ENCODE measurements around the gene RTRAF.

Gene RTRAF

GRCh38 chr14:51989293-51990234 is at the start of gene RTRAF:
Gene RTRAF (plus strand): TSS chr14:51989546. CDS start chr14:51989640, 94 bp downstream.
- Mint-ChIP-seq H3K4me3 (peak within 1 kb of the TSS; percentile 78), H3K9me3 (no peaks in the 10 kb centered on the region), H3K4me1 (peaks cover 22% of the 10 kb centered on the region), H3K36me3 (peaks cover 50% of the 10 kb centered on the region), H3K27ac (peak within 1 kb of the TSS; percentile 86)
- ATAC-seq (peak; percentile 98), DNase-seq (ENCODE audit: low spot score in 2 of 2) (peak; percentile 82 to 91)

GRCh38 chr14:51939755-51940301 is 49.5 kb upstream of the RTRAF start:
- peak overlapping the region; percentile 71 for H3K27ac Mint-ChIP-seq
- DNase-seq (ENCODE audit: low spot score in 2 of 2), result no peak
- H3K4me3 Mint-ChIP-seq, result peak overlapping the region; percentile 12
- H3K4me1 Mint-ChIP-seq, result peaks cover 55% of the 10 kb centered on the region
- peaks cover 28% of the 10 kb centered on the region for H3K36me3 Mint-ChIP-seq
- ATAC-seq, result peak; percentile 55
- no peaks in the 10 kb centered on the region for H3K9me3 Mint-ChIP-seq

DNA sequence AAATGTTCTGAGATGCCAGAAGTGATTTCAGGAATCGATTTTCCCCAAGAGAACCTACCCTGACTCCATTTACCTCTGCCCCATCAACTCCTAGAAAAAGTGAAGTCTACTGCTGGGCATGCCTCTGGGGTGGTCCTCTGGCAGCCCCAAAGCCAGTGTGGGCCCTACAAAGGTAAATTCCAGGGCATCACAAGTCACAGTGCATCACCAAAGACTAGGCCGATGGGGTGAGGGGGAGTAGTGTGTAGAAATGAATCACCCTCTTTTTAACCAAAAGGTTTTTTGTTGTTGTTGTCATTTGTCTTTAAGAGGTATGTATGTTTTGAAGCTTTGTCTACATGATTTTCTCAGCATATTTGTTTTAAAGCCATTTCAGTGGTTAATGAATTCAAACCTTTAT is 46.4 kb upstream of the RTRAF start:
- Mint-ChIP-seq H3K36me3 (peaks cover 46% of the 10 kb centered on the region), H3K4me3 (peak overlapping the region; percentile 7), H3K4me1 (peaks cover 69% of the 10 kb centered on the region), H3K27ac (peak overlapping the region; percentile 61), H3K9me3 (no peaks in the 10 kb centered on the region)
- DNase-seq (ENCODE audit: low spot score in 2 of 2) (no peak), ATAC-seq (peak; percentile 92)

DNA sequence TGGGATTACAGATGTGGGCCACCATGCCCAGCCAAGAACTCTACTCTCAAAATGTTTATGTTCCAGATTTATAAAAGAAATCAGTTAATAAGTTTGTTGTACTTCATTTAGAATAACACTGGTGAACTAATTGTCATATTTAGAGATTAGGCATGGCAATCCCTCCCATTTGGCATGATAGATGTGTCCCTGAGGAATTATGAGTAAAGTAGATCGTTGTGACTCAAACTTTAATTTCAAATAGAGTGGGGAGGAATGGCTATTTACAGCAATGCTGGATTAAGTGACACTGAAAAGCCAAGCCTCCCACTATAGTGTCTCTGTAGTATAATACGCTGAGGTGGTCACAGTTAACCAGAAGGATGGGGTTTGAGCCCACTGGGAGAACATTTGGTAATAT is 39.3 kb upstream of the RTRAF start:
- H3K27ac Mint-ChIP-seq, result peak overlapping the region; percentile 38
- H3K4me1 Mint-ChIP-seq, result peaks cover 57% of the 10 kb centered on the region
- H3K36me3 Mint-ChIP-seq, result peaks cover 75% of the 10 kb centered on the region

GRCh38 chr14:51951656-51952055 is 37.7 kb upstream of the RTRAF start:
- ATAC-seq (no peak), DNase-seq (ENCODE audit: low spot score in 2 of 2) (no peak)
- Mint-ChIP-seq H3K36me3 (peaks cover 71% of the 10 kb centered on the region), H3K27ac (peak overlapping the region; percentile 20), H3K9me3 (no peaks in the 10 kb centered on the region), H3K4me1 (peaks cover 44% of the 10 kb centered on the region), H3K4me3 (no peak overlapping the region)

More for the DNA sequence above, 39.3 kb upstream of the RTRAF start:
- ATAC-seq, result no peak
- no peak overlapping the region for H3K4me3 Mint-ChIP-seq
- H3K9me3 Mint-ChIP-seq, result no peaks in the 10 kb centered on the region
- no peak for DNase-seq (ENCODE audit: low spot score in 2 of 2)

- no peak for DNase-seq (ENCODE audit: low spot score in 2 of 2)
- H3K4me1 Mint-ChIP-seq, result peaks cover 48% of the 10 kb centered on the region
- H3K4me3 Mint-ChIP-seq, result no peak overlapping the region
- peaks cover 15% of the 10 kb centered on the region for H3K9me3 Mint-ChIP-seq
- peaks cover 94% of the 10 kb centered on the region for H3K36me3 Mint-ChIP-seq
- no peak for ATAC-seq
- H3K27ac Mint-ChIP-seq, result peak overlapping the region; percentile 20
Measured at GRCh38 chr14:51954031-51954430, 35.3 kb upstream of the RTRAF start.

DNA sequence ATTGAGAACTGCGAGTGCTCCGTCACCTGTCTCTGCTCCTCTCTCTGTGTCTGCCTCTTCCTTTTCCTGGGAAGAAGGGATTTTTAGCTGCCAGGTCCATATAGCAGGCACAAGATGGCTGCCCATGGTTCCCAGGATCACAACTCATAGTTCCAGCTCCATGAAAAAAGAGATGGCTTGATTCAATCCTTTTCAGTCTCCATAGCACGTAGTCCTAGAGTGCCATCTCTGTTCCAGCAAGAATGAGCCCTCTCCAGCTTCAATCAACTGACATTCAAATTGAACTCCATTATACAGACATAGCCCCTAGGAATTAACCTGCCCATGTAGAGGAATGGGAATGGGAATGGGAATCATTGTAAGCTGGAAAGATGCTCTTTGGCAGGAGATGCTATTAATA is 34.7 kb upstream of the RTRAF start:
- H3K9me3 Mint-ChIP-seq, result peaks cover 21% of the 10 kb centered on the region
- peaks cover 54% of the 10 kb centered on the region for H3K4me1 Mint-ChIP-seq
- H3K27ac Mint-ChIP-seq, result peak overlapping the region; percentile 20
- H3K4me3 Mint-ChIP-seq, result no peak overlapping the region
- DNase-seq (ENCODE audit: low spot score in 2 of 2), result no peak
- ATAC-seq, result no peak
- peaks cover 96% of the 10 kb centered on the region for H3K36me3 Mint-ChIP-seq

GRCh38 chr14:51957950-51958349 is 31.4 kb upstream of the RTRAF start:
- Mint-ChIP-seq H3K36me3 (peaks cover 91% of the 10 kb centered on the region), H3K9me3 (peaks cover 23% of the 10 kb centered on the region), H3K4me3 (no peak overlapping the region), H3K4me1 (peaks cover 62% of the 10 kb centered on the region), H3K27ac (peak overlapping the region; percentile 39)
- DNase-seq (ENCODE audit: low spot score in 2 of 2) (no peak), ATAC-seq (no peak)

DNA sequence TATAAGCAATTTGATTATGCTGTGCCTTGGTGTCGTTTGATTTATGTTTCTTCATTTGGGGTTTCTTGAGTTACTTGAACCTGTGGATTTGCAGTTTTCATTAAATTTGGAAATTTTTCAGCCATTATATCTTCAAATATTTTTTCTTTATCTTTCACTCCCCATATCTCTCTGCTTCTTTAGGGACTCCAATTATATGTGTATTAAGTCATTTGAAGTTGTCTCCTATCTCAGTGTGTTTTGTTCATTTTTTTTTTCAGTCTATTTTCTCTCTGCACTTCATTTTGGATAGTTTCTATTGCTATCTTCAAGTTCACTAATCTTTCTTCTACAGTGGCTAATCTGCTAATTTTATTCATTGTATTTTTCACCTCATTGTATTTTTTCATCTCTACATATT is 29.4 kb upstream of the RTRAF start:
- H3K4me3 Mint-ChIP-seq, result no peak overlapping the region
- ATAC-seq, result no peak
- peaks cover 23% of the 10 kb centered on the region for H3K9me3 Mint-ChIP-seq
- H3K4me1 Mint-ChIP-seq, result peaks cover 60% of the 10 kb centered on the region
- no peak for DNase-seq (ENCODE audit: low spot score in 2 of 2)
- peak overlapping the region; percentile 8 for H3K27ac Mint-ChIP-seq
- peaks cover 83% of the 10 kb centered on the region for H3K36me3 Mint-ChIP-seq

DNA sequence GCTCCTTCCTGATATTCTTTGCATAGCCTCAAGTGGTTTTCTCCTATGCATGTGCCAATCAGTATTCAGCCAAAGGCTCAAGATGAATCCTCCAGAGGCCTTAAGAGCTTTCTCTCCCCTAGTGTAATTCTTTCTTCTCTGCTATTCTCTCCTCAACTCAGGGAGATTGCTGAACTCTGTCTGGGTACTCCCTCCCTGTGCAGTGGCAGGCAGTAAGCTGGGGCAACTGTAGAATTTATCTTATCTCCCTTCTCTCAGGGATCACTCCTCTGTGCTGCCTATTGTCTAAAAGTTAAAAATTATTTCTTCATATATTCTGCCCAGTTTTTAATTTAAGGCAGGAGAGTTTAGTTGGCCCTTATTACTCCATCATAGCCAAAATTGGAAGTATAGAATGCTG is 28.5 kb upstream of the RTRAF start:
- H3K9me3 Mint-ChIP-seq, result peaks cover 23% of the 10 kb centered on the region
- no peak for DNase-seq (ENCODE audit: low spot score in 2 of 2)
- peak overlapping the region; percentile 15 for H3K27ac Mint-ChIP-seq
- no peak for ATAC-seq
- peaks cover 56% of the 10 kb centered on the region for H3K4me1 Mint-ChIP-seq
- H3K36me3 Mint-ChIP-seq, result peaks cover 86% of the 10 kb centered on the region
- no peak overlapping the region for H3K4me3 Mint-ChIP-seq

DNA sequence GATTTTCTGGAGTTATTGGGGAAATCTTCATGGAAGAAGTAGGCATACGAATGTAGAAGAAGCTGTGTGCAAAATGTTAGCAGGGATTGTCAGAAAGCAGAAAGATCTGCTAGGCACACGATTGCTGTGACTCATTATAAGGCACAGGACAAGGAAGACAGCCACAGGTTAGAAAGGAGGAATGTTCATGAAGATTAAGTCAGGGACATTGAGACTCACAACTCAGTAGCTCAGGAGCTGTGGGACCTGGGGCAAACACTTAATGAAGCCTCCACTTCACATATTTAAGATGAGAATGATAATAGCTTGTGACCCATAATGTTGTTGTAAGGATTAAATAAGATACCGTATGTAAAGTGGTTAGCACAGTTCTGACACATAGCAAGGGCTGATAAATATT is 26.6 kb upstream of the RTRAF start:
- H3K9me3 Mint-ChIP-seq, result peaks cover 17% of the 10 kb centered on the region
- H3K4me3 Mint-ChIP-seq, result no peak overlapping the region
- DNase-seq (ENCODE audit: low spot score in 2 of 2), result no peak
- peaks cover 87% of the 10 kb centered on the region for H3K36me3 Mint-ChIP-seq
- no peak for ATAC-seq
- peak overlapping the region; percentile 44 for H3K27ac Mint-ChIP-seq
- peaks cover 51% of the 10 kb centered on the region for H3K4me1 Mint-ChIP-seq

GRCh38 chr14:51963286-51963685 is 26.1 kb upstream of the RTRAF start:
- peaks cover 48% of the 10 kb centered on the region for H3K4me1 Mint-ChIP-seq
- no peak overlapping the region for H3K4me3 Mint-ChIP-seq
- peaks cover 14% of the 10 kb centered on the region for H3K9me3 Mint-ChIP-seq

DNA sequence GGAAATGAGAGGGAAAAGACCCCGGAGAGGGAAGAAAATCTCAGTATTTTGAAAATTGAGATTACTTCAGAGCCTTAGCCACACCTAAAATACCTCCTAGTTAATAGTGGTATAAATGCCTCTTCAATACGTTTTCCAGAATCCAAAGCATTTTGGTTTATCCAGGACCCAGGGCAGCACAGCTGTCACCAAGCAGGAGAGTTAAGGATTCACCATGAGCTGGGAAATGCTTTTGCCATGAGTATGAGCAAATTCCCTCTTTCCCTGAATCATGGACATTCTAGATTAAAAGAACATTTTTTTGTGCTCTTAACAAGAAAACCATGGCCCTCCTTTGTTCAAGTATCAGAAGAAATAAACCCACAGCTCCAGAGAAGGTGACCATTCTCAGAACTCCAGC is 21.8 kb upstream of the RTRAF start:
- no peak for DNase-seq (ENCODE audit: low spot score in 2 of 2)
- Mint-ChIP-seq H3K9me3 (no peaks in the 10 kb centered on the region), H3K4me3 (no peak overlapping the region), H3K27ac (peak overlapping the region; percentile 30), H3K4me1 (peaks cover 14% of the 10 kb centered on the region), H3K36me3 (peaks cover 68% of the 10 kb centered on the region)
- ATAC-seq, result no peak

More at GRCh38 chr14:51963286-51963685, 26.1 kb upstream of the RTRAF start:
- DNase-seq (ENCODE audit: low spot score in 2 of 2), result no peak
- ATAC-seq, result no peak
- peak overlapping the region; percentile 44 for H3K27ac Mint-ChIP-seq
- H3K36me3 Mint-ChIP-seq, result peaks cover 87% of the 10 kb centered on the region

- ATAC-seq (no peak), DNase-seq (ENCODE audit: low spot score in 2 of 2) (no peak)
- Mint-ChIP-seq H3K4me3 (no peak overlapping the region), H3K9me3 (no peaks in the 10 kb centered on the region), H3K36me3 (peaks cover 52% of the 10 kb centered on the region), H3K27ac (no peak overlapping the region), H3K4me1 (no peaks in the 10 kb centered on the region)
Measured at GRCh38 chr14:51969852-51970540, 19.4 kb upstream of the RTRAF start.

DNA sequence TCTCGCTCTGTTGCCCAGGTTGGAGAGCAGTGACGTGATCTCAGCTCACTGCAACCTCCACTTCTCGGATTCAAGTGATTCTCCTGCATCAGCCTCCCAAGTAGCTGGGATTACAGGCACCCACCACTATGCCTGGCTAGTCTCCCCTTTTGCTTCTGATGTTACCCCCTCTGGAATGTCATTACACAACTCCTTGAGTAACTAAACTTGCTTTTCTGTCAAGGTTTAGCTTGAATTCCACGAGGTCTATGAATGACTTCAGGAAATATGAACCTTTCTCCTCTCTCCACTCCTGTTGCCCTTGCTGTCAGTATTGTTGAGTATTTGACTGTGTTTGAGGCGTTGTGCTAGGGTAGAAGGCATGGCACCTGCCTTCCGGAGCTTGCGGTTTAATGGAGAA is 16.8 kb upstream of the RTRAF start:
- Mint-ChIP-seq H3K4me1 (no peaks in the 10 kb centered on the region), H3K36me3 (peaks cover 26% of the 10 kb centered on the region), H3K27ac (no peak overlapping the region), H3K4me3 (no peak overlapping the region), H3K9me3 (no peaks in the 10 kb centered on the region)
- ATAC-seq (no peak), DNase-seq (ENCODE audit: low spot score in 2 of 2) (no peak)
